Uterus (tissue), 4 donors: ENCODE results near the gene GZF1. TPM values are rescaled to one million over a fixed set of nuclear protein-coding genes. Genes with fewer than 3 reads are reported as not detected.

ENCODE experiments used
- DNase-seq, 2 donors: peaks; one replicate each; pipeline ENCODE4 v3.0.0-alpha.2; 2019 to 2020
- H3K27ac ChIP-seq, 2 donors: fragments of 200-600 bp; sonication (generic); 1 replicate in 1 of 2; 2 replicates in 1 of 2; pipeline ENCODE4 v1.5.1; 2016 to 2018
- H3K27me3 ChIP-seq, 2 donors: fragments of 200-600 bp; sonication (generic); one replicate each; pipeline ENCODE4 v1.5.1; 2018 to 2019; ENCODE audit warnings: control low read depth in 1 of 2
- H3K36me3 ChIP-seq, 2 donors: fragments of 200-600 bp; sonication (generic); one replicate each; pipeline ENCODE4 v1.5.1; 2019; ENCODE audit warnings: control low read depth in 1 of 2
- H3K4me1 ChIP-seq, 2 donors: fragments of 200-600 bp; sonication (generic); one replicate each; pipeline ENCODE4 v1.5.1; 2018 to 2019; ENCODE audit warnings: control low read depth in 1 of 2
- H3K4me3 ChIP-seq, 2 donors: fragments of 200-600 bp; sonication (generic); 1 replicate in 1 of 2; 2 replicates in 1 of 2; pipeline ENCODE4 v1.5.1; 2018 to 2019; ENCODE audit warnings: mild to moderate bottlenecking in 1 of 2
- H3K9me3 ChIP-seq, 2 donors: fragments of 200-600 bp; sonication (generic); one replicate each; pipeline ENCODE4 v1.5.1; 2019; ENCODE audit warnings: control low read depth in 1 of 2
- POLR2A ChIP-seq, 2 donors: fragments of 450-650 bp; IDR thresholded peaks; one replicate each; pipeline ENCODE4 v1.6.1; 2016; ENCODE audit warnings: antibody characterized with exemption in 2 of 2, mild to moderate bottlenecking in 1 of 2, moderate library complexity in 1 of 2
- intact Hi-C: fragments of 100-400 bp; cut with DNase I; formaldehyde crosslinking; loops from one replicate; pipeline ENCODE4 v1.15.1; 2023; ENCODE audit warnings: low total_unique reads
- total RNA-seq, 4 donors: library from RNA; depleted of rRNA in 3 of 4; stranded (reverse); fragments of >200 nt in 3 of 4; gene quantifications; one replicate each; pipeline versions ENCODE4 v1.1.0 to v1.2.4, GENCODE V29; 2014 to 2023
- TF ChIP-seq, protein P1 (sequence below), 4 experiments: fragments of 200-600 bp in 2 of 4; fragments of 450-650 bp in 2 of 4; sonication (generic) in 2 of 4; IDR thresholded peaks; one replicate each; pipeline ENCODE4 v1.5.1; 2016 to 2019; ENCODE audit warnings: antibody characterized with exemption in 4 of 4, mild to moderate bottlenecking in 2 of 4, moderate library complexity in 1 of 4
- donor health status: DM: yes; HTN: yes; CAD: no.

Gene GZF1
- total RNA-seq, 4 donors from 2014 or later, result 5.9 to 24.5 (median 17.6) TPM

DNA sequence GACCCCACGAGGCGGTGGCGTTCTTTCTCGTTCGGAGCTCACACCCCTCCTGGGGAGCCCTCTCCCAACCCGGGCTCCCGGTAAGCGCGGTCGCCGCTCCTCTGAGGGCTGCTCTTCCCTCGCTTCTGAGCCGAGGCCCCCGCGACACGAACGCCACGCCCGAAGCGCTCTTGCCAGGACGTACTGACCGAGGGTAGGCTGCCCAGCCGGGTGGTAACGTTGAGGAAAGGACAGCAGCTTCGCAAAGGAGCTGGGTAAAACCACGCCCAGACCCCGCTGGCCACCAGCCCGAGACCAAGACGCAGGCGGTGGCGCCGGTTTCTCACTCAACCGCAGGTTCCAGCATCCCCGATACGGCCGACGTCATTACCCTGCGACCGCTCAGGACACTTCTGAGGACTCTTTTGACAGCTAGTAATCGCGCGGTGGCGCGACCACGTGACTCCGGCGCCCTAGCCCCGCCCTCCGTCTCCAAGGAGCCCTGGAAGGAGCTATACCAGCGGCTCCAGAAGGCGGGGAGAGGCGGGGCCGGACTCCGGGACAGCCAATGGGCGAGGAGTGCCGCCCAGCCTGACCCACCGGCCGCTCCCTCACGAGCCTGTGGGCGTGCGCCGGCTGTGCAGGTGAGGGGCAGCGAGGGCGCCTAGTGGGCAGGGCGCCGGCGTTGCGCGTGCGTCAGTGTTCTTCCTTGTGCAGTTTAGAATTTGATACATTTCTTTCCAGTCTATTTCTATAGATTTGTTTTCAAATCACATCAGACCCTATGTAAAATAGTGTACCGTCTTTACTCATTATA is 4.0 kb upstream of the GZF1 start:
- intact Hi-C loops, result no loop called here
- TF ChIP-seq POLR2A (IDR thresholded peaks at IDR 0.05), result peak; percentile 58 to 75
- TF ChIP-seq, protein P1, sequence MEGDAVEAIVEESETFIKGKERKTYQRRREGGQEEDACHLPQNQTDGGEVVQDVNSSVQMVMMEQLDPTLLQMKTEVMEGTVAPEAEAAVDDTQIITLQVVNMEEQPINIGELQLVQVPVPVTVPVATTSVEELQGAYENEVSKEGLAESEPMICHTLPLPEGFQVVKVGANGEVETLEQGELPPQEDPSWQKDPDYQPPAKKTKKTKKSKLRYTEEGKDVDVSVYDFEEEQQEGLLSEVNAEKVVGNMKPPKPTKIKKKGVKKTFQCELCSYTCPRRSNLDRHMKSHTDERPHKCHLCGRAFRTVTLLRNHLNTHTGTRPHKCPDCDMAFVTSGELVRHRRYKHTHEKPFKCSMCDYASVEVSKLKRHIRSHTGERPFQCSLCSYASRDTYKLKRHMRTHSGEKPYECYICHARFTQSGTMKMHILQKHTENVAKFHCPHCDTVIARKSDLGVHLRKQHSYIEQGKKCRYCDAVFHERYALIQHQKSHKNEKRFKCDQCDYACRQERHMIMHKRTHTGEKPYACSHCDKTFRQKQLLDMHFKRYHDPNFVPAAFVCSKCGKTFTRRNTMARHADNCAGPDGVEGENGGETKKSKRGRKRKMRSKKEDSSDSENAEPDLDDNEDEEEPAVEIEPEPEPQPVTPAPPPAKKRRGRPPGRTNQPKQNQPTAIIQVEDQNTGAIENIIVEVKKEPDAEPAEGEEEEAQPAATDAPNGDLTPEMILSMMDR (IDR thresholded peaks at IDR 0.05), result peak in 2 of 4 experiments; percentile 25
- H3K4me3 ChIP-seq, result peak overlapping the region; percentile 56 to 67
- H3K27ac ChIP-seq, result peak overlapping the region; percentile 95
- H3K4me1 ChIP-seq, result peaks cover 0 to 4% of the 10 kb centered on the region in 2 donors
- peak; percentile 100 for DNase-seq
- no peaks in the 10 kb centered on the region for H3K36me3 ChIP-seq
- H3K27me3 ChIP-seq, result no peaks in the 10 kb centered on the region
- no peaks in the 10 kb centered on the region for H3K9me3 ChIP-seq

DNA sequence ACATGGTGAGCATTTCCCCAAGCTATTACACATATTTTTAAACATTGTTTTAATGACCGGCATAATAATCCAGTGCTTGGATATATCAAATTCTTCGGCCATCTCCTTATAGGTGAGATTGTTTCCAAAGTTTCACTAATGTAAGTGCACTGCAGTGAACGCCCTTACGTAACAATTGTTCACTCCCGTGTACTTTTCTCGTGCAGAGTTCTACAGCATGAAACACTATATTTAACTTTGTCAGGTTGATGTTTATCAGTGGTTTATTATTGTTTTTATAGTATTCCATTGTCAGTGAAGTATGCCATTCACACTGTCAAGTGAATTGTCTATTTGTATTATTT is 3.4 kb upstream of the GZF1 start:
- peak overlapping the region; percentile 56 to 67 for H3K4me3 ChIP-seq
- H3K9me3 ChIP-seq, result no peaks in the 10 kb centered on the region
- intact Hi-C loops, result no loop called here
- peaks cover 0 to 4% of the 10 kb centered on the region in 2 donors for H3K4me1 ChIP-seq
- peak overlapping the region; percentile 95 for H3K27ac ChIP-seq
- H3K27me3 ChIP-seq, result no peaks in the 10 kb centered on the region
- DNase-seq, result no peak
- TF ChIP-seq, protein P1 (IDR thresholded peaks at IDR 0.05), result no peak
- no peak for TF ChIP-seq POLR2A (IDR thresholded peaks at IDR 0.05)
- no peaks in the 10 kb centered on the region for H3K36me3 ChIP-seq

DNA sequence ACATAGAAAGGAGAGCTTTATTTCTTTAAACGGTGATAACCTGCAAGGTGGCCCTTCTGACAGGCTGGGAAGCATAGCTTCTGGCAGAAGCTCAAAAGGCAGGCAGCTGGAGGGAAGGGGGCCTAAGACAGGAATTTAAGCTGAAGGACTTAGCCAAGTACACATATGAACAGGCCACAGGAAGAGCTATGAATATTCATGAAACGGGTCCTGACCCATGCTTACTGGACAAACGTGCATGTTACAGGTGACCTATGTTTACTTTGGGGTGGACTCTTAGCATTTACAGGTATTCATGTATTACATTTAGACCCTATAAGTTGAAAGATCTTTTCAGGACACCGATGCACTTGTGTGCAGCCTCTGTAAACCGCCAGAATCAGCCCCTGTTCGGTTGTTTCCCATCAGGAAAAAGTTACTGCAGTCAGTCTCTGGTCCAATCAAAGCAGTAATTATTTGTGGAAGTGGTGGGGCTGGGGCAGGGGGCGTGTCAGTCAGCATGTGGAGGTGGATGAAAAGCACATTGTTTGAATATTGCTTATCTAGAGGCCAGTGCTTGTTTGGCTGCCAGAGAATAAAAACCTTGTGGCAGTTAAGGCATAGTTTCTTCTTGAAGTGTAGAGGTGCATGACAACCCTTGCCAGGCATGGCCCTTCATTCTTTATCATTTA is 2.9 kb upstream of the GZF1 start:
- Histone ChIP-seq H3K27me3 (no peaks in the 10 kb centered on the region), H3K27ac (peak overlapping the region; percentile 95), H3K4me1 (peaks cover 0 to 4% of the 10 kb centered on the region in 2 donors), H3K4me3 (no peak overlapping the region), H3K36me3 (no peaks in the 10 kb centered on the region), H3K9me3 (no peaks in the 10 kb centered on the region)
- no peak for DNase-seq
- intact Hi-C loops, result no loop called here
- TF ChIP-seq POLR2A (IDR thresholded peaks at IDR 0.05), result no peak
- TF ChIP-seq, protein P1 (IDR thresholded peaks at IDR 0.05), result no peak

DNA sequence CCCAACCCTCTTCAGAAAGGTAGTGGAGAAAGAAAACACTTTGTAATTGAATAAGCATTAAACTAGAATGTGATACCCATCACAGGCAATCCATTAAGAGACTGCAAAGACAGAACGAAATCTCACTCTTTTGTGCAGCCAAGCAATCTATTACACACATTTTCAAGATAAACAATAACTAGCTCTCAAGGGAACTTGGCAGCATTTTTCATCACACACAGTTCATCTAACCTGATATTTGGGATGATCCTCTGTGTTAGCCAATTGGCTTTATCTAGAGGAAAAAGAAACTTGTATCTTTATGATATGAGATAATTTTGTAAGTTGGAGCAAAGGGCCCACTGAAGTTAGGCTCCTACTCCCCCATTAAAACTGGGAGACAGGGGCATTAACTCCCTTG is 1.5 kb upstream of the GZF1 start:
- DNase-seq, result no peak
- Histone ChIP-seq H3K36me3 (no peaks in the 10 kb centered on the region), H3K4me1 (peaks cover 0 to 7% of the 10 kb centered on the region in 2 donors), H3K4me3 (no peak overlapping the region), H3K27me3 (no peaks in the 10 kb centered on the region), H3K27ac (peak overlapping the region; percentile 93 to 97), H3K9me3 (no peaks in the 10 kb centered on the region)
- TF ChIP-seq POLR2A (IDR thresholded peaks at IDR 0.05), result no peak
- TF ChIP-seq, protein P1 (IDR thresholded peaks at IDR 0.05), result no peak
- intact Hi-C loops, result no loop called here

GRCh38 chr20:23361119-23361475 is 885 bp upstream of the GZF1 start:
- H3K36me3 ChIP-seq, result no peaks in the 10 kb centered on the region
- peak overlapping the region; percentile 93 to 97 for H3K27ac ChIP-seq
- intact Hi-C loops, result no loop called here
- no peaks in the 10 kb centered on the region for H3K9me3 ChIP-seq
- H3K4me3 ChIP-seq, result peak overlapping the region; percentile 65 to 66
- no peaks in the 10 kb centered on the region for H3K27me3 ChIP-seq
- no peak for TF ChIP-seq POLR2A (IDR thresholded peaks at IDR 0.05)
- TF ChIP-seq, protein P1 (IDR thresholded peaks at IDR 0.05), result no peak
- H3K4me1 ChIP-seq, result peaks cover 0 to 12% of the 10 kb centered on the region in 2 donors
- peak in 1 of 2 donors; percentile 36 for DNase-seq
